ACC112 (cell line): ENCODE data around the gene BTG1.
"Not testable (repeated sequence)": the region's sequence is repeated elsewhere in the genome, so short reads cannot be mapped to it uniquely, and the experiment has no call there.

Source experiments
- H2AFZ ChIP-seq: fragments of 200-600 bp; sonication (generic); one replicate; pipeline ENCODE4 v1.6.0; 2017; ENCODE audit warnings: antibody characterized with exemption, low read length; ENCODE audit not compliant: unreplicated experiment
- H3K27ac ChIP-seq: fragments of 200-600 bp; sonication (generic); 2 replicates; pipeline ENCODE4 v1.5.1; 2014; ENCODE audit warnings: low read depth, mild to moderate bottlenecking, antibody characterized with exemption, low read length, moderate library complexity
- H3K27me3 ChIP-seq: fragments of 200-600 bp; sonication (generic); 2 replicates; pipeline ENCODE4 v1.6.1; 2014; ENCODE audit warnings: mild to moderate bottlenecking, antibody characterized with exemption, low read length, moderate library complexity, mixed read lengths; ENCODE audit not compliant: insufficient read depth
- H3K36me3 ChIP-seq: fragments of 200-600 bp; sonication (generic); 2 replicates; pipeline ENCODE4 v1.6.1; 2016; ENCODE audit warnings: mild to moderate bottlenecking, antibody characterized with exemption, low read length, moderate library complexity, mixed read lengths; ENCODE audit not compliant: insufficient read depth
- H3K4me1 ChIP-seq: fragments of 200-600 bp; sonication (generic); one replicate; pipeline ENCODE4 v1.6.1; 2016; ENCODE audit warnings: low read length, mixed read lengths; ENCODE audit not compliant: insufficient read depth, unreplicated experiment, control insufficient read depth
- H3K4me3 ChIP-seq: fragments of 200-600 bp; sonication (generic); 2 replicates; pipeline ENCODE4 v1.5.1; 2014; ENCODE audit warnings: mild to moderate bottlenecking, low read depth, low read length
- H3K79me2 ChIP-seq: fragments of 200-600 bp; sonication (generic); one replicate; pipeline ENCODE4 v1.6.0; 2016; ENCODE audit warnings: low read length; ENCODE audit not compliant: control insufficient read depth, unreplicated experiment, insufficient read depth

Gene BTG1

GRCh38 chr12:92140896-92141536 lies 4.6 kb downstream of the BTG1 start:
- H3K27me3 ChIP-seq = no peaks in the 10 kb centered on the region
- peaks cover 44% of the 10 kb centered on the region for H3K4me1 ChIP-seq
- peak overlapping the region; percentile 97 for H3K4me3 ChIP-seq
- H3K27ac ChIP-seq = peak overlapping the region; percentile 96
- H3K79me2 ChIP-seq = peaks cover 93% of the 10 kb centered on the region
- H3K36me3 ChIP-seq = peaks cover 28% of the 10 kb centered on the region
- H2AFZ ChIP-seq = no peak overlapping the region

GRCh38 chr12:92140156-92140555 lies 5.5 kb downstream of the BTG1 start:
- H3K36me3 ChIP-seq = peaks cover 28% of the 10 kb centered on the region
- no peaks in the 10 kb centered on the region for H3K27me3 ChIP-seq
- no peak overlapping the region for H2AFZ ChIP-seq
- peak overlapping the region; percentile 97 for H3K4me3 ChIP-seq
- H3K4me1 ChIP-seq = peaks cover 52% of the 10 kb centered on the region
- peak overlapping the region; percentile 96 for H3K27ac ChIP-seq
- H3K79me2 ChIP-seq = peaks cover 92% of the 10 kb centered on the region

- H3K27me3 ChIP-seq = no peaks in the 10 kb centered on the region
- H3K36me3 ChIP-seq = peaks cover 28% of the 10 kb centered on the region
- no peak overlapping the region for H2AFZ ChIP-seq
- H3K27ac ChIP-seq = peak overlapping the region; percentile 96
- peak overlapping the region; percentile 97 for H3K4me3 ChIP-seq
- peaks cover 87% of the 10 kb centered on the region for H3K79me2 ChIP-seq
- H3K4me1 ChIP-seq = peaks cover 55% of the 10 kb centered on the region
Measured at GRCh38 chr12:92139634-92140150, 6.0 kb downstream of the BTG1 start.

GRCh38 chr12:92138626-92139025 lies 7.0 kb downstream of the BTG1 start:
- no peaks in the 10 kb centered on the region for H3K27me3 ChIP-seq
- H3K27ac ChIP-seq = peak overlapping the region; percentile 96
- H3K4me3 ChIP-seq = peak overlapping the region; percentile 97
- H3K36me3 ChIP-seq = peaks cover 23% of the 10 kb centered on the region
- H3K4me1 ChIP-seq = peaks cover 66% of the 10 kb centered on the region
- H3K79me2 ChIP-seq = peaks cover 85% of the 10 kb centered on the region
- H2AFZ ChIP-seq = no peak overlapping the region

DNA sequence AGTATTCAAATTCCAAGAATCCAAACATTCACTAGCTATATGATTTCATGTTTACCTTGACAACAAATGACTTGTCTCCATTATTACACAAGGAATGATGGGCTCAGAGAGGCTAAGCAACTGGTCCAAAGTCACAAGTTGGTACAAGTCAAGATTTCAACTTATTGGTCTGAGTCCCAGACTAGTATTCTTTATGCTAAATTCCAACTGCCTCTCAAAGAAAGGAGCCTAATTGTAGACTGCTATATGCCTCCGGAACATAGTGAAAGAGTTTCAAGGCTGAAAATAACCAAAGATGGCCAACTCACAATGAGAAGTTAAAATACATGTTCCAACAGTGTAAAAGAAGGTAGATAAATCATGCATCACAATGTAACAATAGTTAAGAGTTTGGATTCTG lies 7.5 kb downstream of the BTG1 start:
- Histone ChIP-seq H3K36me3 (peaks cover 19% of the 10 kb centered on the region), H3K27me3 (no peaks in the 10 kb centered on the region), H3K4me1 (peaks cover 70% of the 10 kb centered on the region), H3K79me2 (peaks cover 85% of the 10 kb centered on the region), H2AFZ (no peak overlapping the region), H3K4me3 (peak overlapping the region; percentile 97), H3K27ac (peak overlapping the region; percentile 96)

DNA sequence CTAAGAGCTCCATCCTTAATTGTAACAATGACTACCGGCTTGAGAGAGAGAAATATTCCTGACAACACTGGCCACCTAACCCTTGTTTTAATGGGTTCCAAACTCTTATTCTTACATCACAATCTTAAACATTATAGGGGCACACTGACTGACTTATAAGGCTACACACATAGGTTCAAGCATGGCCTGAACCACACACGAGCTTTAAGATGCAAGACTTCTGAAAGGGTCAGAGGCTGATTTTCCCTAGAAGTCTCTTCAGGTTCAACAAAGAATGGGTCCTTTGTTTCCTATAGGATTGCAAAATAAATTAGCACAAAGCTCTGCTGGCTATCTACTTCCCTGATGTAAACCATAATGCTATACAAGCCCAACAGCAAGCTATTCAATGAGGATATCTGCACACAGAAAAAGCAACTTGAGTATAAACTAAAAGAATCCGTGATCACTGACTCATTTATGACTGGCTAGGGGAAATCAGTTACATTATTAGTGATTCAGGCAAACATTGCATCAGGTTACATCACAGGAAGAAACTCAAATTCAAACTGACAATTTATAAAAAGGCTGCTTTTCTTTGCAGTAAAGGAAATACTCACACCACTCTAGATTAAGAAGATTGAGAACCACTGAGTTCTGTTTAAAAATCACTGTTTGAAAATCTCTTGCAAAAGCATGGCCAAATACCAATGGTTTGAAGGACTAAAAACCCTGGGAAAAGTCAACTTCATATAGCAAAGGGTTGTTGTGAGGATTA lies 8.5 kb downstream of the BTG1 start:
- Histone ChIP-seq H3K27ac (peak overlapping the region; percentile 96), H2AFZ (no peak overlapping the region), H3K4me1 (peaks cover 80% of the 10 kb centered on the region), H3K27me3 (no peaks in the 10 kb centered on the region), H3K4me3 (peak overlapping the region; percentile 97), H3K79me2 (peaks cover 84% of the 10 kb centered on the region), H3K36me3 (peaks cover 9% of the 10 kb centered on the region; the same call in 1 of the 2 replicates)

DNA sequence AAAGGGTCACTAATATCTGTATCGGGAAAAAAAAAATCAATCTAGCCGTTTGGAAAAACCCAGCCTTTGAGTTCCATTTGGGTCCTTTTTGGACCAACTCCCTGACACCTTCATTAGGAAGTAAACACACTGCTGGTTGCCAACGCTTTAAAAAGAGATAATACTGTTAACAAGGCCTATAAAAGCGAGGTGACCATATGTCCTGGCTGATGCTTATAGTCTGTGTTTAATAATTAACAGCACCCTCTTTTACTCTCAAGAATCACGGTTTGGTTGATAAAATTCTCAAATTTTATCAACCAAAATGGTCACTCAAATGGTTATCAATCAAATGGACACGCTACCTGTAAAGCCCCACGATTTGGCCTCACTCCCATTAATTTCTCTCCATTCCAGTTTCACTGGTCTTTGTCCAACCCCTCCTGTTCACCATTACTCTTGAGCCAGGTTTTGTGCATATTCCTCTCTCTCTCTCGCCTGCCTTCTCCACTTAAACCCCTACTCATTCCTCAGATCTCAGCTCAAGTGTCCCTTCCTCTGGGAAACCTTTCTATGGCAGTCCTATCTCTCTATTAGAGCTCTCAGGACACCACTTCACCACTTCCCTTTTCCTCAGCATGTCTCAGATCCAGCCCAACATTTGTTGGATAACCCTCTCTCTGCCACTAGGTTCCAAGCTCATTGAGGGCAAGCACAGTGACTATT lies 9.5 kb downstream of the BTG1 start:
- Histone ChIP-seq H3K4me3 (no peak overlapping the region), H3K27ac (peak overlapping the region; percentile 96), H3K4me1 (peaks cover 90% of the 10 kb centered on the region), H2AFZ (no peak overlapping the region), H3K27me3 (no peaks in the 10 kb centered on the region), H3K36me3 (peaks cover 7% of the 10 kb centered on the region; the same call in 1 of the 2 replicates), H3K79me2 (peaks cover 84% of the 10 kb centered on the region)

DNA sequence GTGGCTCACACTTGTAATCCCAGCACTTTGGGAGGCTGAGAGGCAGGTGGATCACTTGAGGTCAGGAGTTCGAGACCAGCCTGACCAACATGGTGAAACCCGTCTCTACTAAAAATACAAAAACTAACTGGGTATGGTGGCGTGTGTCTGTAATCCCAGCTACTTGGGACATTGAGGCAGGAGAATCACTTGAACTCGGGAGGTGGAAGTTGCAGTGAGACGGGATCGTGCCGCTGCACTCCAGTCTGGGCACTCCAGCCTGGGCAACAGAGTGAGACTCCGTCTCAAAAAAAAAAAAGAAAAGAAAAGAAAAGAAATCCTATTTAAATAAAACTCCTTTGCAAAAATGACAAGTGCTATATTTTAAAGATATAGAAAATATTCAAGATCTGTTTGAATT lies 10.1 kb downstream of the BTG1 start:
- not testable (repeated sequence) for H3K4me3 ChIP-seq, H3K36me3 ChIP-seq, H3K27me3 ChIP-seq, H2AFZ ChIP-seq
- H3K27ac ChIP-seq = peak overlapping the region; percentile 96
- peaks cover 92% of the 10 kb centered on the region for H3K4me1 ChIP-seq
- H3K79me2 ChIP-seq = peaks cover 81% of the 10 kb centered on the region

- H3K36me3 ChIP-seq = peaks cover under 1% of the 10 kb centered on the region; the same call in 1 of the 2 replicates
- peak overlapping the region; percentile 96 for H3K27ac ChIP-seq
- peaks cover 85% of the 10 kb centered on the region for H3K4me1 ChIP-seq
- peaks cover 77% of the 10 kb centered on the region for H3K79me2 ChIP-seq
- H3K4me3 ChIP-seq = peak overlapping the region; percentile 60
- H3K27me3 ChIP-seq = no peaks in the 10 kb centered on the region
- no peak overlapping the region for H2AFZ ChIP-seq
Measured at GRCh38 chr12:92134638-92135274, 10.9 kb downstream of the BTG1 start.
